GM12878 (cell line): ENCODE results near the gene PPP1R1C. TPM values are rescaled to one million over a fixed set of nuclear protein-coding genes. Genes with fewer than 3 reads are reported as not detected.

Experiments
- ATAC-seq: fragments of 200-7000 bp; cut with Tn5 transposase; 3 replicates; pipeline ENCODE4 v1.9.1; 2020; ENCODE audit warnings: mild to moderate bottlenecking, moderate library complexity
- BruUV-seq: library from RNA; stranded (reverse); fragments of 400-500 nt; replicated peaks from 2 replicates; lab custom pipeline; 2021; lab: Mats Ljungman, UMichigan
- CTCF ChIA-PET: fragments of 300-600 bp; sonication (Branson Sonifier 250); formaldehyde crosslinking; extraction: SDS; loops from one replicate; lab custom pipeline; 2021; ENCODE audit warnings: inconsistent platforms; lab: Yijun Ruan, JAX
- POLR2A ChIA-PET: fragments of 350-600 bp; formaldehyde crosslinking; extraction: SDS; loops from one replicate; lab custom pipeline; 2021; ENCODE audit warnings: inconsistent platforms; lab: Charles Lee
- RAD21 ChIA-PET: fragments of 300-600 bp; sonication (Branson Sonifier 250); formaldehyde crosslinking; loops from one replicate; lab custom pipeline; 2023; ENCODE audit warnings: antibody characterized with exemption; ENCODE audit not compliant: unreplicated experiment; lab: Charles Lee
- SMC1A ChIA-PET: fragments of 300-600 bp; sonication (Branson Sonifier 250); formaldehyde crosslinking; loops from one replicate; lab custom pipeline; 2023; ENCODE audit not compliant: unreplicated experiment, uncharacterized antibody; lab: Charles Lee
- DNase-seq: peaks from one replicate; pipeline ENCODE4 v3.0.0-alpha.2; 2011; ENCODE audit warnings: low read depth, low spot score
- FAIRE-seq: peaks from 3 replicates; lab custom pipeline; 2011; peaks lifted over from hg19 to GRCh38; lab: Jason Lieb, UNC
- H2AFZ ChIP-seq: 2 replicates; pipeline ENCODE4 v1.6.0; 2011; ENCODE audit warnings: low read depth, low read length, control low read depth; ENCODE audit not compliant: control insufficient read depth
- H3K27ac ChIP-seq: 2 replicates; pipeline ENCODE4 v1.5.1; 2011; ENCODE audit warnings: control low read depth; ENCODE audit not compliant: control insufficient read depth, insufficient read depth
- H3K27me3 ChIP-seq, 2 experiments: replicated peaks in 1 of 2; 2 replicates each; pipeline versions ENCODE4 v1.6.0 to v1.6.1; 2011; ENCODE audit warnings: low read length in 1 of 2; ENCODE audit not compliant: control insufficient read depth in 2 of 2, insufficient read depth in 2 of 2
- H3K36me3 ChIP-seq, 2 experiments: 2 replicates each; pipeline ENCODE4 v1.5.1; 2011; ENCODE audit warnings: low read length in 1 of 2; ENCODE audit not compliant: control insufficient read depth in 2 of 2, insufficient read depth in 2 of 2
- H3K4me1 ChIP-seq: 2 replicates; pipeline ENCODE4 v1.6.1; 2011; ENCODE audit warnings: mild to moderate bottlenecking, low read length, moderate library complexity, mixed read lengths; ENCODE audit not compliant: control insufficient read depth, insufficient read depth
- H3K4me2 ChIP-seq: 2 replicates; pipeline ENCODE4 v1.6.0; 2011; ENCODE audit warnings: control low read depth; ENCODE audit not compliant: control insufficient read depth, insufficient read depth
- H3K4me3 ChIP-seq: fragments of 200-600 bp; sonication (generic); 2 replicates; pipeline ENCODE4 v1.5.1; 2016
- H3K79me2 ChIP-seq: 2 replicates; pipeline ENCODE4 v1.6.0; 2011; ENCODE audit warnings: low read length; ENCODE audit not compliant: control insufficient read depth, insufficient read depth
- H3K9ac ChIP-seq: 2 replicates; pipeline ENCODE4 v1.8.0; 2011; ENCODE audit warnings: low read length, control low read depth, mixed read lengths; ENCODE audit not compliant: control insufficient read depth, insufficient read depth
- H3K9me3 ChIP-seq: replicated peaks from 3 replicates; pipeline ENCODE4 v1.5.1; 2011; ENCODE audit warnings: mild to moderate bottlenecking, low read length; ENCODE audit not compliant: control insufficient read depth, insufficient read depth
- H4K20me1 ChIP-seq: 2 replicates; pipeline ENCODE4 v1.6.0; 2011; ENCODE audit not compliant: control insufficient read depth, insufficient read depth
- MEF2A ChIP-seq: IDR thresholded peaks from 2 replicates; pipeline ENCODE4 v1.6.1; 2011; ENCODE audit warnings: low read depth, mild to moderate bottlenecking, low read length, moderate library complexity; ENCODE audit not compliant: insufficient read depth
- WGBS: methylation state at CpG from one replicate; pipeline ENCODE4 v1.1.6; 2016; ENCODE audit warnings: low lambda C conversion rate; ENCODE audit not compliant: insufficient replicate concordance, insufficient coverage; ENCODE audit errors: missing lambda C conversion rate; 5-methylcytosine and 5-hydroxymethylcytosine counted together
- in situ Hi-C: fragments of 300-500 bp; cut with MboI; formaldehyde crosslinking; loops from 9 replicates; pipeline ENCODE4 v1.14.3; 2018; ENCODE audit warnings: mixed read lengths
- intact Hi-C: fragments of 100-400 bp; cut with micrococcal nuclease; formaldehyde crosslinking; loops from one replicate; pipeline ENCODE4 v1.14.2; 2022; ENCODE audit not compliant: unreplicated experiment
- polyA plus RNA-seq, 11 experiments: library from polyadenylated mRNA; depleted of rRNA in 4 of 11; unstranded in 6 of 11; stranded (reverse) in 5 of 11; fragments of >200 nt; fragmentation: Nextera tagmentation in 4 of 11; fragmentation: Illumina TruSeq in 1 of 11; extraction: Ambion mirVana in 4 of 11; extraction: Trizol in 1 of 11; gene quantifications; 1 replicate in 1 of 11; 2 replicates in 10 of 11; pipeline versions ENCODE4 v1.2.1 to v1.2.3, GENCODE V29; 2011 to 2016; ENCODE audit warnings: inconsistent platforms in 2 of 11, missing spikeins in 2 of 11, low read depth in 1 of 11
- total RNA-seq, 4 experiments: library from RNA; depleted of rRNA in 3 of 4; stranded (reverse); fragments of >200 nt in 3 of 4; fragmentation: Illumina TruSeq in 1 of 4; extraction: Trizol in 1 of 4; gene quantifications; 2 replicates each; pipeline versions ENCODE4 v1.2.1 to v1.2.3, GENCODE V29; 2013 to 2021
- TF ChIP-seq, protein P1 (sequence below): fragments of 450-650 bp; IDR thresholded peaks from 2 replicates; pipeline ENCODE4 v1.6.1; 2016; ENCODE audit warnings: mild to moderate bottlenecking, moderate library complexity, borderline replicate concordance

PPP1R1C gene
- total and polyA plus RNA-seq, 10 of the 15 experiments (the other 5 are each of a cell fraction or from before 2014, with no cell fraction given) = 0.11 TPM; not detected in 9

DNA sequence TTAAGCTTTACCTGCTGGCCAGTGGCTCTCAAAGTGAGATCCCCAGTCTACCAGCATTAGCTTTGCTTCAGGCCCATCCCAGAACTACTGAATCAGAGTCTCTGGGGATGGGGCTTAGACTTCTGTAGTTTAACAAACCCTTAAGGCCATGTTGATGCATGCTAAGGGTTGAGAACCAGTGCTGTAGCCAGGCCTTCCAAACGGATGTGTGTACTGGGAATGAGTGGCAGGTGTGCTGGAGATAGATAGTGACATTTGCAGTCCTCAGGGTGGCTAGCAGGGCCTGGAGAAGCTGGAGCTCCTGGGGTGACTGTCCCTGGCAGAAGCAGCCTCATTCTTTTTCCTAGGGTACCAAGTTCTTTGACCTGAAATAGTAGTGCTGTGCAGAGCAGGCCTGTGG is 148.5 kb downstream of the PPP1R1C start (continued):
- TF ChIP-seq, protein P1, sequence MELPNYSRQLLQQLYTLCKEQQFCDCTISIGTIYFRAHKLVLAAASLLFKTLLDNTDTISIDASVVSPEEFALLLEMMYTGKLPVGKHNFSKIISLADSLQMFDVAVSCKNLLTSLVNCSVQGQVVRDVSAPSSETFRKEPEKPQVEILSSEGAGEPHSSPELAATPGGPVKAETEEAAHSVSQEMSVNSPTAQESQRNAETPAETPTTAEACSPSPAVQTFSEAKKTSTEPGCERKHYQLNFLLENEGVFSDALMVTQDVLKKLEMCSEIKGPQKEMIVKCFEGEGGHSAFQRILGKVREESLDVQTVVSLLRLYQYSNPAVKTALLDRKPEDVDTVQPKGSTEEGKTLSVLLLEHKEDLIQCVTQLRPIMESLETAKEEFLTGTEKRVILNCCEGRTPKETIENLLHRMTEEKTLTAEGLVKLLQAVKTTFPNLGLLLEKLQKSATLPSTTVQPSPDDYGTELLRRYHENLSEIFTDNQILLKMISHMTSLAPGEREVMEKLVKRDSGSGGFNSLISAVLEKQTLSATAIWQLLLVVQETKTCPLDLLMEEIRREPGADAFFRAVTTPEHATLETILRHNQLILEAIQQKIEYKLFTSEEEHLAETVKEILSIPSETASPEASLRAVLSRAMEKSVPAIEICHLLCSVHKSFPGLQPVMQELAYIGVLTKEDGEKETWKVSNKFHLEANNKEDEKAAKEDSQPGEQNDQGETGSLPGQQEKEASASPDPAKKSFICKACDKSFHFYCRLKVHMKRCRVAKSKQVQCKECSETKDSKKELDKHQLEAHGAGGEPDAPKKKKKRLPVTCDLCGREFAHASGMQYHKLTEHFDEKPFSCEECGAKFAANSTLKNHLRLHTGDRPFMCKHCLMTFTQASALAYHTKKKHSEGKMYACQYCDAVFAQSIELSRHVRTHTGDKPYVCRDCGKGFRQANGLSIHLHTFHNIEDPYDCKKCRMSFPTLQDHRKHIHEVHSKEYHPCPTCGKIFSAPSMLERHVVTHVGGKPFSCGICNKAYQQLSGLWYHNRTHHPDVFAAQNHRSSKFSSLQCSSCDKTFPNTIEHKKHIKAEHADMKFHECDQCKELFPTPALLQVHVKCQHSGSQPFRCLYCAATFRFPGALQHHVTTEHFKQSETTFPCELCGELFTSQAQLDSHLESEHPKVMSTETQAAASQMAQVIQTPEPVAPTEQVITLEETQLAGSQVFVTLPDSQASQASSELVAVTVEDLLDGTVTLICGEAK = no peak

DNA sequence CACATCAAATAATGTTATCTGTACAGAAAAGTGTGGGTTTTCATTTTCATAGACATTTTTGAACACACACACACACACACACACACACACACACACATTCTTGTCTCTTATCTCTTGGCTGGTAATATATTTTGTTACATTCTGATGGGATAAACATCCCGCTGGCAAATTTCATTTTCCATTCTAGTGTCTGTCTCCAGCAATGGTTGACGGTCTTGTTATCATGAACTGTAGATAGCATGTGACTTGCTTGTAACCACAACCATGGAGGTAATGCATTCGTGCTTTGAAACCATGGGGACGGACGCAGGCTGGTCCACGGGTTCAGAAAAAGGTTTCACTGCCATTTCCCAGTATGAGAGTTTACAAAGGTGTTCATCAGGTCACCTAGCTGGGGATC is 156.4 kb downstream of the PPP1R1C start:
- no peaks in the 10 kb centered on the region for H3K36me3 ChIP-seq
- intact Hi-C loops = no loop called here
- H3K79me2 ChIP-seq = no peaks in the 10 kb centered on the region
- POLR2A ChIA-PET = no interaction called here
- TF ChIP-seq MEF2A = no peak
- in situ Hi-C loops = no loop called here
- DNase-seq (no peak), FAIRE-seq (no peak), ATAC-seq (no peak)
- no peaks in the 10 kb centered on the region for H4K20me1 ChIP-seq
- no TSS peak for BruUV-seq
- H3K27me3 ChIP-seq = no peaks in the 10 kb centered on the region
- no peak overlapping the region for H3K4me2 ChIP-seq
- H3K9me3 ChIP-seq = no peaks in the 10 kb centered on the region
- CTCF ChIA-PET = interaction anchor here (1.0 kb wide), 1 partner anchor 17 kb away, joined by 3 read pairs; no protein-coding TSS in a partner anchor
- no peak overlapping the region for H3K27ac ChIP-seq
- RAD21 ChIA-PET = no interaction called here
- H3K9ac ChIP-seq = no peak overlapping the region
- H3K4me3 ChIP-seq = no peak overlapping the region
- 39% methylated on average over 6 of the region's 6 CpGs for WGBS
- H2AFZ ChIP-seq = no peak overlapping the region
- H3K4me1 ChIP-seq = no peaks in the 10 kb centered on the region
- SMC1A ChIA-PET = no interaction called here
